CD14-positive monocyte (primary cell): ENCODE results near the gene SPDYE16. TPM values are rescaled to one million over a fixed set of nuclear protein-coding genes. Genes with fewer than 3 reads are reported as not detected.

Experiments used
- DNase-seq, 3 donors: peaks; one replicate each; pipeline ENCODE4 v3.0.0-alpha.2; 2011 to 2022
- H2AFZ ChIP-seq: 2 replicates; pipeline ENCODE4 v1.6.0; 2012; ENCODE audit warnings: mild to moderate bottlenecking, low read depth, low read length, inconsistent platforms; ENCODE audit not compliant: insufficient read depth, poor library complexity, severe bottlenecking
- H3K27ac ChIP-seq, 2 donors: 1 replicate in 1 of 2; 2 replicates in 1 of 2; pipeline ENCODE4 v1.5.1; 2012 to 2013; ENCODE audit warnings: low read length in 2 of 2, control low read depth in 1 of 2, inconsistent platforms in 1 of 2, low read depth in 1 of 2, mild to moderate bottlenecking in 1 of 2
- H3K27me3 ChIP-seq, 2 donors: one replicate each; pipeline versions ENCODE4 v1.6.0 to v1.6.1; 2011 to 2013; ENCODE audit warnings: low read length in 2 of 2; ENCODE audit not compliant: control insufficient read depth in 2 of 2, insufficient read depth in 2 of 2
- H3K36me3 ChIP-seq, 2 donors: replicated peaks in 1 of 2; 1 replicate in 1 of 2; 2 replicates in 1 of 2; pipeline versions ENCODE4 v1.5.1 to v1.6.1; 2012 to 2013; ENCODE audit warnings: low read length in 2 of 2, control low read depth in 1 of 2, inconsistent platforms in 1 of 2, mild to moderate bottlenecking in 1 of 2; ENCODE audit not compliant: insufficient read depth in 2 of 2, control insufficient read depth in 1 of 2
- H3K4me1 ChIP-seq, 2 donors: 1 replicate in 1 of 2; 2 replicates in 1 of 2; pipeline versions ENCODE4 v1.5.1 to v1.6.1; 2012 to 2013; ENCODE audit warnings: low read length in 2 of 2, control low read depth in 1 of 2, inconsistent platforms in 1 of 2, mild to moderate bottlenecking in 1 of 2, moderate library complexity in 1 of 2; ENCODE audit not compliant: insufficient read depth in 2 of 2, control insufficient read depth in 1 of 2
- H3K4me2 ChIP-seq: replicated peaks from 2 replicates; pipeline ENCODE3; 2012; ENCODE audit warnings: low read length, moderate library complexity, mild to moderate bottlenecking; ENCODE audit not compliant: poor library complexity, severe bottlenecking; ENCODE audit errors: extremely low read depth
- H3K4me3 ChIP-seq, 3 experiments: fragments of 200-600 bp in 1 of 3; sonication (generic) in 1 of 3; replicated peaks in 1 of 3; 1 replicate in 2 of 3; 2 replicates in 1 of 3; pipeline ENCODE4 v1.5.1; 2011 to 2013; ENCODE audit warnings: low read length in 3 of 3, mild to moderate bottlenecking in 3 of 3, control low read depth in 2 of 3, low read depth in 2 of 3, inconsistent platforms in 1 of 3, moderate library complexity in 1 of 3
- H3K79me2 ChIP-seq: 2 replicates; pipeline ENCODE4 v1.6.0; 2012; ENCODE audit warnings: mild to moderate bottlenecking, control low read depth, inconsistent platforms, low read length, moderate library complexity; ENCODE audit not compliant: insufficient read depth
- H3K9ac ChIP-seq: 2 replicates; pipeline ENCODE4 v1.6.0; 2017; ENCODE audit warnings: low read length, mild to moderate bottlenecking; ENCODE audit not compliant: insufficient read depth, poor library complexity, severe bottlenecking
- H3K9me3 ChIP-seq, 2 donors: replicated peaks in 1 of 2; 1 replicate in 1 of 2; 2 replicates in 1 of 2; pipeline versions ENCODE4 v1.5.1 to v1.6.1; 2012 to 2013; ENCODE audit warnings: low read length in 2 of 2, control low read depth in 1 of 2; ENCODE audit not compliant: control insufficient read depth in 1 of 2, insufficient read depth in 1 of 2
- H4K20me1 ChIP-seq: 2 replicates; pipeline ENCODE4 v1.6.0; 2012; ENCODE audit warnings: mild to moderate bottlenecking, low read length, control low read depth, moderate library complexity; ENCODE audit not compliant: insufficient read depth
- H3K27ac Mint-ChIP-seq, 7 donors: one replicate each; pipeline ENCODE4 v1.8.0; 2020; ENCODE audit warnings: mild to moderate bottlenecking in 7 of 7, mixed read lengths in 7 of 7, moderate library complexity in 6 of 7, inconsistent platforms in 2 of 7
- H3K27me3 Mint-ChIP-seq, 3 donors: one replicate each; pipeline ENCODE4 v1.8.0; 2021 to 2022; ENCODE audit warnings: low read depth in 3 of 3, mild to moderate bottlenecking in 3 of 3, mixed read lengths in 3 of 3, moderate library complexity in 3 of 3, inconsistent platforms in 1 of 3
- H3K36me3 Mint-ChIP-seq, 2 donors: one replicate each; pipeline ENCODE4 v1.8.0; 2020; ENCODE audit warnings: mixed read lengths in 2 of 2, inconsistent platforms in 1 of 2, mild to moderate bottlenecking in 1 of 2
- H3K4me1 Mint-ChIP-seq: one replicate; pipeline ENCODE4 v1.8.0; 2020; ENCODE audit warnings: mild to moderate bottlenecking, mixed read lengths
- H3K4me3 Mint-ChIP-seq, 2 donors: one replicate each; pipeline ENCODE4 v1.8.0; 2020; ENCODE audit warnings: mild to moderate bottlenecking in 2 of 2, mixed read lengths in 2 of 2, moderate library complexity in 1 of 2
- H3K9me3 Mint-ChIP-seq, 7 donors: one replicate each; pipeline ENCODE4 v1.8.0; 2020 to 2022; ENCODE audit warnings: mixed read lengths in 7 of 7, mild to moderate bottlenecking in 6 of 7, moderate library complexity in 6 of 7, inconsistent platforms in 2 of 7
- CTCF ChIP-seq: fragments of 200-600 bp; IDR thresholded peaks from one replicate; pipeline ENCODE4 v1.8.0; 2022; ENCODE audit warnings: antibody characterized with exemption, mild to moderate bottlenecking
- WGBS: methylation state at CpG from one replicate; pipeline ENCODE4 v1.1.5; 2013; ENCODE audit warnings: missing lambda C conversion rate; ENCODE audit not compliant: insufficient coverage; 5-methylcytosine and 5-hydroxymethylcytosine counted together
- intact Hi-C, 2 donors: fragments of 100-400 bp; cut with micrococcal nuclease; formaldehyde crosslinking; loops; one replicate each; pipeline versions ENCODE4 v1.15.0 to v1.15.1; 2023
- polyA plus RNA-seq, 3 donors: library from polyadenylated mRNA; depleted of rRNA in 1 of 3; unstranded in 2 of 3; stranded (reverse) in 1 of 3; fragments of 300-500 nt in 2 of 3; fragments of >200 nt in 1 of 3; fragmentation: Illumina TruSeq in 2 of 3; gene quantifications; 1 replicate in 2 of 3; 2 replicates in 1 of 3; pipeline ENCODE4 v1.2.3, GENCODE V29; 2012 to 2021

SPDYE16 gene
- polyA plus RNA-seq, 3 donors: 0.23 TPM; not detected in 2

- H3K36me3 Mint-ChIP-seq: peaks cover 8 to 13% of the 10 kb centered on the region in 2 donors
Observed at GRCh38 chr7:76509931-76510877, 32.9 kb downstream of the SPDYE16 start, which contains the start of gene UPK3B. Gene UPK3B, plus strand, starts transcription at chr7:76510552. Its CDS starts 101 bp downstream, at chr7:76510653.

More at GRCh38 chr7:76509931-76510877, 32.9 kb downstream of the SPDYE16 start, which contains the start of gene UPK3B:
- Histone ChIP-seq H3K4me1 (peaks cover 7 to 9% of the 10 kb centered on the region in 2 donors), H3K9me3 (no peaks in the 10 kb centered on the region), H3K9ac (no peak within 1 kb of the TSS), H3K4me3 (no peak within 1 kb of the TSS), H3K27ac (no peak within 1 kb of the TSS), H2AFZ (no peak within 1 kb of the TSS), H3K4me2 (no peak within 1 kb of the TSS), H3K27me3 (no peaks in the 10 kb centered on the region), H3K36me3 (peaks cover 11% of the 10 kb centered on the region in 2 donors), H3K79me2 (no peaks in the 10 kb centered on the region), H4K20me1 (no peaks in the 10 kb centered on the region)
- TF ChIP-seq CTCF: no peak
- peak within 1 kb of the TSS in 3 of 7 donors; percentile 24 to 63 (median 43) for H3K27ac Mint-ChIP-seq
- peaks cover 0 to 6% (median 0%) of the 10 kb centered on the region in 7 donors for H3K9me3 Mint-ChIP-seq
- 69% methylated on average over 13 of the region's 20 CpGs for WGBS
- H3K27me3 Mint-ChIP-seq: peaks cover 0 to 3% (median 2%) of the 10 kb centered on the region in 3 donors
- peaks cover 2% of the 10 kb centered on the region for H3K4me1 Mint-ChIP-seq
- DNase-seq: no peak
- intact Hi-C loops: loop anchor here in 1 of 2 donors (10.0 kb wide), 1 partner anchor 335 kb away; no protein-coding TSS in a partner anchor
- H3K4me3 Mint-ChIP-seq: no peak within 1 kb of the TSS
